Measurements from ENCODE around the gene MACROD2.
A peak's percentile ranks its signal among the peaks of the same experiment; 100 is the strongest.

Gene MACROD2

GRCh38 chr20:14888134-14888533 is 892.8 kb downstream of the MACROD2 start:
- no peak for TF ChIP-seq SPI1 (IDR thresholded peaks at IDR 0.05; ENCODE audit: low read depth, low read length)
- no peak for TF ChIP-seq POLR2A (IDR thresholded peaks at IDR 0.05; ENCODE audit: low read depth, low read length)
- no peak for TF ChIP-seq POLR2AphosphoS5 (IDR thresholded peaks at IDR 0.05; ENCODE audit: low read depth, low read length)
- TF ChIP-seq PAX5 (IDR thresholded peaks at IDR 0.05; ENCODE audit: insufficient read depth, low read length, severe bottlenecking): no peak
- no peak for TF ChIP-seq TAF1 (IDR thresholded peaks at IDR 0.05; ENCODE audit: low read depth, low read length)
- no peak for TF ChIP-seq POU2F2 (IDR thresholded peaks at IDR 0.05; ENCODE audit: low read depth, low read length)

GRCh38 chr20:14889496-14890255 is 894.4 kb downstream of the MACROD2 start:
- no peak for FAIRE-seq
- TF ChIP-seq POU2F2 (IDR thresholded peaks at IDR 0.05; ENCODE audit: low read depth, low read length): no peak
- no peak for DNase-seq (ENCODE audit: insufficient read length, low spot score)

More at GRCh38 chr20:14888134-14888533, 892.8 kb downstream of the MACROD2 start:
- DNase-seq (ENCODE audit: insufficient read length, low spot score): no peak
- FAIRE-seq: no peak

DNA sequence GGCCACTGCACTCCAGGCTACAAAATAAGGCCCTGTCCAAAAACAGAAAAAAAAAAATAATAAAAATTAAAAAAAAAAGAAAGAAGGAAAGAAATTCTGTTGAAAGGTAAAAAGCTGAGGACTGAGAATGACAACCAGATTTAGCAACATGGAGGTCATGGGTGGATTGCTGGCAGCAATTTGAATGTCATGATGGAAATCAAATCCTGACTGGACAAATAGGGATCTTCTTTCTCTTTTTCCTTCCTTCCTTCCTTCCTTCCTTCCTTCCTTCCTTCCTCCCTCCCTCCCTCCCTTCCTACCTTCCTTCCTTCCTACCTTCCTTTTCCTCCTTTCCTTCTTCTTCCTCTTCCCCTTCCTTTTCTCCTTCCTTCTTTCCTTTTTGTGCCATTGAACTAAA is 895.4 kb downstream of the MACROD2 start:
- TF ChIP-seq PAX5 (IDR thresholded peaks at IDR 0.05; ENCODE audit: insufficient read depth, low read length, severe bottlenecking) (no peak), POLR2A (IDR thresholded peaks at IDR 0.05; ENCODE audit: low read depth, low read length) (no peak)
- DNase-seq (ENCODE audit: insufficient read length, low spot score) (no peak), FAIRE-seq (no peak)

DNA sequence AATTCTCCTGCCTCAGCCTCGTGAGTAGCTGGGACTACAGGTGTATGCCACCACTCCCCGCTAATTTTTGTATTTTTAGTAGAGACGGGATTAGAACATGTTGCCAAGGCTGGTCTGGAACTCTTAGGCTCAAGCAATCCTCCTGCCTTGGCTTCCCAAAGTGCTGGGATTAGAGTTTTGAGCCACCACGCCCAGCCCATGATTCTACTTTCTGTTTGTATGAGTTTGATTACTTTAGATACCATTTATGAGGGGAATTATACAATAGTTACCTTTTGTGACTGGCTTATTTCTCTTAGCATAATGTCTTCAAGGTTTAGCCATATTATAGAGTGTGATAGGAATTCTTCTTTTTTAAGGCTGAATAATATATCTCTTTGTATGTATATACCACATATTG is 897.5 kb downstream of the MACROD2 start:
- DNase-seq (ENCODE audit: insufficient read length, low spot score) (no peak), FAIRE-seq (no peak)
- no peak for TF ChIP-seq POU2F2 (IDR thresholded peaks at IDR 0.05; ENCODE audit: low read depth, low read length)
- TF ChIP-seq SPI1 (IDR thresholded peaks at IDR 0.05; ENCODE audit: low read depth, low read length): no peak
- TF ChIP-seq POLR2AphosphoS5 (IDR thresholded peaks at IDR 0.05; ENCODE audit: low read depth, low read length): no peak
- no peak for TF ChIP-seq POLR2A (IDR thresholded peaks at IDR 0.05; ENCODE audit: low read depth, low read length)
- no peak for TF ChIP-seq PAX5 (IDR thresholded peaks at IDR 0.05; ENCODE audit: insufficient read depth, low read length, severe bottlenecking)
- TF ChIP-seq TAF1 (IDR thresholded peaks at IDR 0.05; ENCODE audit: low read depth, low read length): no peak

DNA sequence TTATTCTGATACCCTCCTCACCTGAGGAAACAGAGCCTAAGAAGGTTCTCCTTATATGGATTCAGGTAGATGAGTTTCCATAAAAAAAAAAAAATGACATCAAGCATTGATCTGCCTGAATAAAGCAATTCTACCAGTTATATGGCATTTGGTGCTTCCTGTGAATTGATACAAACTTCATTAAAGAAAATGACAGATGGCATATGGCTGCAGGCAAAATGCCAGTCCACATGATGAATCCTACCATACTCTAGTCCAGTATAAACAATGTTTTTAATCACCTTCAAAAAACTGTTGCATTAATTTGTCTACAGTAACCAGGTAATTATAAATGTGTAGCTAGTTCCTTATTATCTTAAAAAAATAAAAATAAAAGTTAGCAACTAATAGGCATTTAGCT is 901.3 kb downstream of the MACROD2 start:
- no peak for TF ChIP-seq PAX5 (IDR thresholded peaks at IDR 0.05; ENCODE audit: insufficient read depth, low read length, severe bottlenecking)
- TF ChIP-seq POU2F2 (IDR thresholded peaks at IDR 0.05; ENCODE audit: low read depth, low read length): no peak
- TF ChIP-seq POLR2A (IDR thresholded peaks at IDR 0.05; ENCODE audit: low read depth, low read length): no peak
- TF ChIP-seq POLR2AphosphoS5 (IDR thresholded peaks at IDR 0.05; ENCODE audit: low read depth, low read length): no peak
- no peak for TF ChIP-seq SPI1 (IDR thresholded peaks at IDR 0.05; ENCODE audit: low read depth, low read length)
- no peak for TF ChIP-seq TAF1 (IDR thresholded peaks at IDR 0.05; ENCODE audit: low read depth, low read length)
- FAIRE-seq (no peak), DNase-seq (ENCODE audit: insufficient read length, low spot score) (no peak)

DNA sequence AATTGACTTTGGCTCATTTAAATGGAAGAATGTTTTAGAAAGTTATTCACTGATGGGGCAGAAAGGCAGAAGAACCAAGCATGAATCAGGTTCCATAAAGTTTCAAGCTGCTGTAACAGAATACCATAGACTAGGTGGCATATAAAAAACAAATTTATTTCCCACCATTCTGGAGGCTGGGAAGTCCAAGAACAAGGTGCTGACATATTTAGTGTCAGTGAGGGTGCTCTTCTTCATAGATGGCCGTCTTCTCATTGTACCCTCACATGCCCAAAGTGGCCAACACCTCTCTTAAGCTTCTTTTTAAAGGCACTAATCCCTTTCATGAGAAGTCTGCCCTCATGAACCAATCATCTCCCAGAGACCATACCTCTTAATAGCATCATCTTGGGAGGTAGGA is 902.3 kb downstream of the MACROD2 start:
- FAIRE-seq (no peak), DNase-seq (ENCODE audit: insufficient read length, low spot score) (no peak)
- no peak for TF ChIP-seq POU2F2 (IDR thresholded peaks at IDR 0.05; ENCODE audit: low read depth, low read length)
- TF ChIP-seq SPI1 (IDR thresholded peaks at IDR 0.05; ENCODE audit: low read depth, low read length): no peak
- TF ChIP-seq TAF1 (IDR thresholded peaks at IDR 0.05; ENCODE audit: low read depth, low read length): no peak
- no peak for TF ChIP-seq PAX5 (IDR thresholded peaks at IDR 0.05; ENCODE audit: insufficient read depth, low read length, severe bottlenecking)
- no peak for TF ChIP-seq POLR2A (IDR thresholded peaks at IDR 0.05; ENCODE audit: low read depth, low read length)
- TF ChIP-seq POLR2AphosphoS5 (IDR thresholded peaks at IDR 0.05; ENCODE audit: low read depth, low read length): no peak

GRCh38 chr20:14902432-14903089 is 907.2 kb downstream of the MACROD2 start:
- peak; percentile 5 for DNase-seq (ENCODE audit: insufficient read length, low spot score)
- TF ChIP-seq SPI1 (IDR thresholded peaks at IDR 0.05; ENCODE audit: low read depth, low read length): peak; percentile 83
- TF ChIP-seq POU2F2 (IDR thresholded peaks at IDR 0.05; ENCODE audit: low read depth, low read length): no peak
- FAIRE-seq: no peak

DNA sequence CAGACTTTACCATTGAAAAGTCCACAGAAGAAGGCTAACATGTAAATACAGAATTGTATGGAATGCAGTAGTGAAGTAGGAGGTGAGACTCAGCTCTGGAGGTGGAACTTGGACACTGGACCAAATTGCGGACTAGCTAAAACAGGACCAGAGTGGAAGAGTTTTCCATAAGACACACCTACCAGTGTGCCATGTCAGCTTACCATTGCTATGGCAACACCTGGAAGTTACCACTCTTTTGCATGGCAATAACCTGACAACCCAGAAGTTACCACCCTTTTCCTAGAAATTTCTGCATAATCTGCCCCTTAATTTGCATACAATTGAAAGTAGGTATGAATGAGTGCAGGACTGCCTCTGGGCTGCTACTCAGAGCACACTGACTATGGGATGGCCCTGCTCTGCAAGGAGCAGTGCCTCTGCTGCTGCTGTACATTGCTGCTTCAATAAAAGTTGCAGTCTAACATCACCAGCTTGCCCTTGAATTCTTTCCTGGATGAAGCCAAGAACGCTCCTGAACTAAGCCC is 911.7 kb downstream of the MACROD2 start:
- no peak for TF ChIP-seq SPI1 (IDR thresholded peaks at IDR 0.05; ENCODE audit: low read depth, low read length)
- TF ChIP-seq POLR2AphosphoS5 (IDR thresholded peaks at IDR 0.05; ENCODE audit: low read depth, low read length): no peak
- TF ChIP-seq TAF1 (IDR thresholded peaks at IDR 0.05; ENCODE audit: low read depth, low read length): no peak
- TF ChIP-seq POU2F2 (IDR thresholded peaks at IDR 0.05; ENCODE audit: low read depth, low read length): no peak
- no peak for TF ChIP-seq PAX5 (IDR thresholded peaks at IDR 0.05; ENCODE audit: insufficient read depth, low read length, severe bottlenecking)
- no peak for TF ChIP-seq POLR2A (IDR thresholded peaks at IDR 0.05; ENCODE audit: low read depth, low read length)
- FAIRE-seq (no peak), DNase-seq (ENCODE audit: insufficient read length, low spot score) (no peak)

DNA sequence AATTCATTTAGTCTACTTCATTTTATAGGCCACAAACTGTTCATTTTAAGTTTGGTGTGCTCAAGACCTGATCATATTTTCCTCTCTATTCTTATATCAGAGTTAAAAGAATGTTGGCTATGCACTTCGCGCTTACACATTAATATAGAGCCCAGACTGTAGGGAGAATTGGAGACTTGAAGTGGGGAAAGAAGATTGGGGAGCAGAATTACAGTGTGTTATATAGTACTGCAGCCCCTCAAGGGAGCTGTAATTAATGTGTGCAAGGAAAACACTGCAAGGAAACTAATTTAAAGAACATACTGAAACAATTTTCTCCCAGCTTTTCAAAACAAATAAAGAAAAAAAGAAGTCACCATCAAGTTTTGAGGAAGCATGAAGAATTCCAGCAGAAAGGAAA is 914.8 kb downstream of the MACROD2 start:
- FAIRE-seq: no peak
- no peak for DNase-seq (ENCODE audit: insufficient read length, low spot score)
- TF ChIP-seq POU2F2 (IDR thresholded peaks at IDR 0.05; ENCODE audit: low read depth, low read length) (no peak), TAF1 (IDR thresholded peaks at IDR 0.05; ENCODE audit: low read depth, low read length) (no peak), SPI1 (IDR thresholded peaks at IDR 0.05; ENCODE audit: low read depth, low read length) (no peak), POLR2A (IDR thresholded peaks at IDR 0.05; ENCODE audit: low read depth, low read length) (no peak), POLR2AphosphoS5 (IDR thresholded peaks at IDR 0.05; ENCODE audit: low read depth, low read length) (no peak), PAX5 (IDR thresholded peaks at IDR 0.05; ENCODE audit: insufficient read depth, low read length, severe bottlenecking) (no peak)
